ENCODE results near the gene FAM107A. TPM values are rescaled to one million over a fixed set of nuclear protein-coding genes. Genes with fewer than 3 reads are reported as not detected.

FAM107A gene
- total and polyA plus RNA-seq, 2 of the 13 experiments (the other 11 are each of a cell fraction or from before 2014, with no cell fraction given): not detected

GRCh38 chr3:58526515-58526957 is 50.7 kb downstream of the FAM107A start (continued):
- no peak for TF ChIP-seq U2AF1 (optimal IDR thresholded peaks at IDR 0.05; ENCODE audit: low read depth, low read length)
- TF ChIP-seq HCFC1 (IDR thresholded peaks at IDR 0.05; ENCODE audit: low read depth, low read length): no peak
- TF ChIP-seq ZFY (CRISPR knock-in tag; IDR thresholded peaks at IDR 0.05): 0 out of 2 replicates have a peak, but pooled peaks have one; percentile 11
- no peak for TF ChIP-seq ZNF766 (CRISPR knock-in tag; IDR thresholded peaks at IDR 0.05; ENCODE audit: borderline replicate concordance)
- 0 out of 2 replicates have a peak, but pooled peaks have one; percentile 24 for TF ChIP-seq ZNF543 (CRISPR knock-in tag; IDR thresholded peaks at IDR 0.05)
- TF ChIP-seq ARNT (IDR thresholded peaks at IDR 0.05): no peak
- TF ChIP-seq ZNF317 (CRISPR knock-in tag; IDR thresholded peaks at IDR 0.05): no peak
- TF ChIP-seq SNAPC4 (CRISPR knock-in tag; IDR thresholded peaks at IDR 0.05): no peak
- no peak for TF ChIP-seq HNRNPH1 (optimal IDR thresholded peaks at IDR 0.05; ENCODE audit: low read depth, low read length)
- no peak for TF ChIP-seq ZNF549 (CRISPR knock-in tag; IDR thresholded peaks at IDR 0.05)
- no peak for TF ChIP-seq ZNF460 (CRISPR knock-in tag; IDR thresholded peaks at IDR 0.05; ENCODE audit: borderline replicate concordance)
- TF ChIP-seq ZNF414 (CRISPR knock-in tag; IDR thresholded peaks at IDR 0.05): no peak
- TF ChIP-seq KDM5A (IDR thresholded peaks at IDR 0.05; ENCODE audit: borderline replicate concordance, low read length): no peak
- no peak for TF ChIP-seq NFIB (CRISPR knock-in tag; IDR thresholded peaks at IDR 0.05; ENCODE audit: borderline replicate concordance)
- no peak for TF ChIP-seq ZNF530 (CRISPR knock-in tag; IDR thresholded peaks at IDR 0.05; ENCODE audit: low read depth)
- no peak for TF ChIP-seq ZSCAN29 (CRISPR knock-in tag; conservative IDR thresholded peaks at IDR 0.05)
- TF ChIP-seq POLR2A (IDR thresholded peaks at IDR 0.05; ENCODE audit: insufficient read depth in 1 of 2, low read depth in 2 of 2, low read length in 2 of 2): peak; percentile 49 to 56; a peak in 2 of 4 replicates
- no peak for TF ChIP-seq HHEX (CRISPR knock-in tag; IDR thresholded peaks at IDR 0.05)
- peak in 1 of 2 experiments; percentile 75; a peak in 1 of 4 replicates for TF ChIP-seq EP300 (IDR thresholded peaks at IDR 0.05; ENCODE audit: low read depth in 2 of 2, low read length in 2 of 2)
- TF ChIP-seq EP300 (CRISPR knock-in tag; IDR thresholded peaks at IDR 0.05; ENCODE audit: borderline replicate concordance): peak; percentile 59
- TF ChIP-seq PHF8 (CRISPR knock-in tag; IDR thresholded peaks at IDR 0.05): no peak
- no peak for TF ChIP-seq RELA (CRISPR knock-in tag; IDR thresholded peaks at IDR 0.05)
- peak; percentile 68; the same call in 1 of the 2 replicates for TF ChIP-seq ZBTB21 (CRISPR knock-in tag; IDR thresholded peaks at IDR 0.05)
- TF ChIP-seq, protein P1, sequence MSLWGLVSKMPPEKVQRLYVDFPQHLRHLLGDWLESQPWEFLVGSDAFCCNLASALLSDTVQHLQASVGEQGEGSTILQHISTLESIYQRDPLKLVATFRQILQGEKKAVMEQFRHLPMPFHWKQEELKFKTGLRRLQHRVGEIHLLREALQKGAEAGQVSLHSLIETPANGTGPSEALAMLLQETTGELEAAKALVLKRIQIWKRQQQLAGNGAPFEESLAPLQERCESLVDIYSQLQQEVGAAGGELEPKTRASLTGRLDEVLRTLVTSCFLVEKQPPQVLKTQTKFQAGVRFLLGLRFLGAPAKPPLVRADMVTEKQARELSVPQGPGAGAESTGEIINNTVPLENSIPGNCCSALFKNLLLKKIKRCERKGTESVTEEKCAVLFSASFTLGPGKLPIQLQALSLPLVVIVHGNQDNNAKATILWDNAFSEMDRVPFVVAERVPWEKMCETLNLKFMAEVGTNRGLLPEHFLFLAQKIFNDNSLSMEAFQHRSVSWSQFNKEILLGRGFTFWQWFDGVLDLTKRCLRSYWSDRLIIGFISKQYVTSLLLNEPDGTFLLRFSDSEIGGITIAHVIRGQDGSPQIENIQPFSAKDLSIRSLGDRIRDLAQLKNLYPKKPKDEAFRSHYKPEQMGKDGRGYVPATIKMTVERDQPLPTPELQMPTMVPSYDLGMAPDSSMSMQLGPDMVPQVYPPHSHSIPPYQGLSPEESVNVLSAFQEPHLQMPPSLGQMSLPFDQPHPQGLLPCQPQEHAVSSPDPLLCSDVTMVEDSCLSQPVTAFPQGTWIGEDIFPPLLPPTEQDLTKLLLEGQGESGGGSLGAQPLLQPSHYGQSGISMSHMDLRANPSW (CRISPR knock-in tag; IDR thresholded peaks at IDR 0.05; ENCODE audit: borderline replicate concordance): no peak
- TF ChIP-seq CEBPB (IDR thresholded peaks at IDR 0.05; ENCODE audit: borderline replicate concordance, low read depth, low read length): peak; percentile 91; the same call in 1 of the 2 replicates
- TF ChIP-seq MED1 (CRISPR knock-in tag; IDR thresholded peaks at IDR 0.05): peak; percentile 22; the same call in 1 of the 2 replicates

Data from HepG2 (cell line).